Measurements from ENCODE around the gene AMZ2.
"Not testable (repeated sequence)": the region's sequence is repeated elsewhere in the genome, so short reads cannot be mapped to it uniquely, and the experiment has no call there.

AMZ2 gene

GRCh38 chr17:68255151-68255550, 7.3 kb downstream of the AMZ2 start:
- no peak for DNase-seq

DNA sequence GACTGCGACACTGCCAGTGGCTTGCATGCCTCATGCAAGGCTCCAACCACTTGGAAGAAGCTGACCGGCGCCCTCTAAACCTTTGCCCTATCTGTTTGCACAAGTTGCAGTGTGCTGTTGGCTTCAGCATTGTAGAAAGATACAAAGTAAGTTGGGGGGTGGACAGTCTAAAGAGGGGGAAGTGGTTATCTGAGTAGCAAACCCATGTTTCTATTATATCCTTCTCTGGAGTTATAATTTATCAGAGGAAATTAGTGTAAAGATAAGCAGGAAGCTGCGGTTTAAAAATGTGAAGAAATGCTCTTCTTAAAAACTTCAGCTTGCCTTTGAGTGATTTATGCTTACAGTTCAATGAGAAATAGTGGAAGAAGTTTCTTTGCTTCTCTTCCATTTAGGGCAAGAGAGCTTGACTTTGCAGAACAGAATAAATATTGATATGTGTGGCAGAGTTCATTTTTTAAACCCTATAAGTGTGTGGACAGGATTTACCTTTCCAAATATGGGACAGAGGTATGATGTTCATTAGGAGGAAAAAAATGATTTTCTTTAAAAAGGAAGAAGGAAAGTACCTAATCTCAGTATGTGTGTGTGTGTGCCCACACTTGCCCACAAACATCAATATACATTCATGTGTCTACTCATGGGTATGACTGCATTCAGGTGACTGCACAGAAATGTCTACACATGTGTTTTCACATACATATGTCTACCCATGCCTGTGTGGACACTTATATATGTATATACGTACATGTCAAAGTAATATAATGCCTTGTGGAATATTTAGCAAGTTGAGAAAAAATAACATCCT, 8.1 kb downstream of the AMZ2 start:
- no peak for DNase-seq

DNA sequence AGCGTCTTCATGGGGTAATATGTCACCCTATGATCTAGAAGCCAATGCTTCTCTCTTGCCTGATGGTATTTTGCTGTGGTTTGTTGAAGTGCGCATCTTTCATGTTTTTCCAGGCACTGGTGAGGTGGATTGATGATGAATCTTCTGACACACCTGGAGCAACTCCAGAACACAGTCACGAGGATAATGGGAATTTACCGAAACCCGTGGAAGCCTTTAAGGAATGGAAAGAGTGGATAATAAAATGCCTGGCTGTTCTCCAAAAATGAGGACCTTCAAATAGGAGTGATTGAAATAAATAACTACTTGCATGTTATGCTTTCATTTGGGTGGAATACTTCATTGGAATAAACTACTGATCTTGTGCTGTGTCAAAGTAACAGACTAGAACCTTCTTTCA, 8.9 kb downstream of the AMZ2 start:
- DNase-seq = not testable (repeated sequence)

DNA sequence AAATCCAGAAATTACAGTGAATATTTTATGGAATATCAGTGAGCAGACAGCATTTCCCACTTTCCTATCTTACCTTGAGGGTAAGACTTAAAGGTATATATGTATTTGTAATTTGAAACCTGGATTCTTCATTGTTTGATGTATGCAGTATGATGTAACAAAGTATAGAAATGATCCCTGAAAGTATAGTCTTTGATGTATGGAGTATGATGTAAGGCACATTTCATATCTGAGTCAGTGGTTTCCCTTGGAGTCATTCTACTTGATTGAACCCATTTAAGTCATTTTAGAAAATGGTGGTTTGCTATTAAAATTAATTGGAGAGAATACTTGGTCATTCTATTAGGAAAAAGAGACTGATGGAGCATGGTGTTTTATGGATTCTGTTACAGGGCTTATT, 10.1 kb downstream of the AMZ2 start:
- DNase-seq = no peak

DNA sequence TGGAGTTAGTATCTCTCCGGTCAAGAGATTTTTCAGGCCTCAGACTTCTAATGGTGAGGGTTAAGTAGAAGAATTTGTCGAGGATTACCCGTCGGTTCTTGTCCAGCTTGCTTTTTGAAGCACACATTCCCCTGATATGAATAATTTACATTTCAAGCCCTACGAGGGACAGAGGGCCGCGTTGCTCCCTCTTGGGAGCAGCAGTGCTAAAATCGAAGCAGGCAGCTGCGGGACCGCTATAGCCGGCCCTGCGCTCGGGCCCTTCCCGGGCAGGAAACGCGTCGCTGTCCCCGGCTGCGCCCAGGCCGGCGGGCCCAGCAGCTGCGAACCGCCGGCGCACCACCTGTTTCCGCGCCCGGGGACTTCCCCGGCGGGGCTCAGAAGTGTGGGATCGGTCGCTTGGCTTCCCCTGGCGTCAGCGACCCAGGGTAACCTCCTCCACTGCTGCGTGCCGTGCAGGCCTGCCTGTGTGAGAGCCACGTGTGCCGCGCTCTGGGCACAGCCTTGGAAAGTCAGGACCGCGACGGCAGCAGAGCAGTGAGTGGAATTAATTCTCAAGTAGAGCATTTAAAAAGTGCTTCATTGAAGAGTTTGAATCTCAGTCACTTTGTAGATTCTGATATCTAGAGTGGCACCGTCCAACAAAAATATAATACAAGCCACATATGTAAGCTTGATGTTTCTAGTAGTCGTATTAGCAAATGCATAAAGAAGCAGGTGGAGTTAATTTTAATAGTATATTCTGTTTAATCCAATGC, 11.2 kb downstream of the AMZ2 start:
- DNase-seq = peak; percentile 62

DNA sequence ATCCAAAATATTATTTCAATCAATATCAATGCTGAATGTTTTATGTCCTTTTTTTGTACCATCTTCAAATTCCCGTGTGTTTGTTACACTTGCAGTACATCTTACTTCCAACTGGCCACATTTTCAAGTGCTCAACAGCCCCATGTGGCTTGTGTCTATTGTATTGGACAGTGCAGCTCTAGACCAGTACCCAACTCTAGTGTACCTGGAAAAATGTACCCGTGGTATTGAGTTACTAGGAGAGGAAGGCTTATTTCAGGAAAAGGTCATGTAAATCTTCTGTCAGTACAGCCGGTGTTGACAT, 11.8 kb downstream of the AMZ2 start:
- not testable (repeated sequence) for DNase-seq

DNA sequence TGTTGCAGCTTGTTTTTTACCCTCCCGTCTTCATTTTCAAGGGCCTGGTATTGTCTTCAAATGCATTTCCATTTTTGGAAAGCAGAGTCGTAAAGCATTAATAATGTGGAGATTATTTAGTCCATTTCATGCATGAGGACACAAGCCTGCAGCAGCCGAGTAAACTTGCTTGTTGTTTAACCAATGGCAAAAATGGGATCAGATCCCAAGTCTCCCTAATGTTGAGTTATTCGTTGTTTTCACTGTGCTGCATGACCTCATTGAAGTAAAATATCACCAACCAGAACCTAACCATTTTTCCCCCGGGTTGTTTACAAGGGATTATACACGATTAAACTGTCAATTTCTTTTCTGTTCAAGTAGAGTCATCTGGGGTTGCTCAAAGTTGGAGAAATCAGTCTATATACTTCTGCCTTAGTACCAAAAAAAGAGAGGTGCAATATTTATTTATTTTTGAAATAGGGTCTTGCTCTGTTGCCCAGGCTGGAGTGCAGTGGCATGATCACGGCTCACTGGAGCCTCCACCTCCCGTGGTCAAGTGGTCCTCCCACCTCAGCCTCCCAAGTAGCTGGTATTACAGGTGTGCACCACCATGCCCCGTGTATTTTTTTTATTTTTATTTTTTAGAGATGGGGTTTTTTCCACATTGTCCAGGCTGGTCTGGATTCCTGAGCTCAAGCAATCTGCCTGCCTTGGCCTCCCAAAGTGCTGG, 12.4 kb downstream of the AMZ2 start:
- DNase-seq = no peak

- not testable (repeated sequence) for DNase-seq
These were observed 14.6 kb downstream of the AMZ2 start for GRCh38 chr17:68262467-68262866.

DNA sequence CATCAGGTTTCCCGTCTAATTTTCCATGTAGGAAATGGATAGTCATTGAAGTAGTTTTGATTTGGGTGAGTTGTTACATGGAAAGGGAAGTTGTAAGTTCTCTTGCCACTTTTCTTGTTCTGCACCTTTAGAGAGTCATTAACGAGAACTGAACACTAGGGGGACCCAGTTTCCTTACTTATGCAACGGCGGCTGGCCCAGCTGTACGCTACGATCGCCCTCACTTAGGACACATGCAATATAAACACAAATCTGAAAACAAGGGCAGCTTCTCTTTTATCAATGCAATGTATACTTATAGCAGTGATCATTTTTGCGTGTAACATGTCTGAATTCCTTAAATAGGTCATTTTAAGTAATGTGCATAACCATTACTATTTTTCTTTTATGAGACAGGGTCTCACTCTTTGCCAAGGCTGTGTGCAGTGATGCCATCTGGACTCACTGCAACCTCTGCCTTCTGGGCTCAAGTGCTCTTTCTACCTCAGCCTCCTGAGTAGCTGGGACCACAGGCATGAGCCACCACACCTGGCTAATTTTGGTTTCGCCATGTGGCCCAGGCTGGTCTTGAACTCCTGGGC, 15.3 kb downstream of the AMZ2 start:
- not testable (repeated sequence) for DNase-seq

- not testable (repeated sequence) for DNase-seq
These were observed 18.0 kb downstream of the AMZ2 start for GRCh38 chr17:68265833-68266232.

DNA sequence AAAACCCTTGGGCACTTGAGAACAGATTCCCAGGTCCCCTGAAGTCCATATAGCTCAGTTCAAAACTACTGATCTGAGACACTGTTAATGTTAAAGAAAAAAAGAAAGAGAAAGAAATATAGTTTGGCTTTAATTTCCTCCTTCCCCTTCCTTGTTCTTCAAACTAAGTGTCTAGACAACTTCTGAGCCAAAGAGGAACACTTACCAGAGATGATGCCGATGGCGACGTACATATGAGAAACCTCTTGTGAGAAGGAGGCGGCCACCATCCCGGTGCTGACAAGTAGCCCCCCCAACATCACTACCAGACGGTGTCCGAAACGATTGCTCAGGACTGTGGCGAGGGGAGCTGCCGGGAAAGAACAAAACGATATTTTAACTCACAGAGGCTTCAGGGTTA, 25.9 kb downstream of the AMZ2 start:
- no peak for DNase-seq

- DNase-seq = not testable (repeated sequence)
These were observed 28.5 kb downstream of the AMZ2 start for GRCh38 chr17:68276339-68276738.

DNA sequence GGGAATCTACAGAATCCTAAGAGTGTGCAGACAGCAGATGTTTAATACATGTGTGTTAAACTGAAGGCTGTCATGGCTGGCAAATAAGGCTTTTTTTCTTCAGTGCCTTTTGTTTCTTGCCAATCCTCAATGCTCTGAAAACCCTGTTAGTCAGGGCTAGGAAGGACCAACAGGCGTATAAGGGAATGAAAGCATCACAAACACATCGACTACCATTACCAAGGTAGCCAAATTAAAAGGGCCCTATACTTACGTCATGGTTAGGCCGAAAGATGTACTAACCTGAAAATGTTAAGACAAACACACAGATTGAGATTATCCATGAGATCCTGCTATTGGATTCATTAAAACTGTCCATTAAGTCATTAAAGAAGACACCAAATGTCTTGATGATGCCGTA, 30.0 kb downstream of the AMZ2 start:
- DNase-seq = no peak

DNA sequence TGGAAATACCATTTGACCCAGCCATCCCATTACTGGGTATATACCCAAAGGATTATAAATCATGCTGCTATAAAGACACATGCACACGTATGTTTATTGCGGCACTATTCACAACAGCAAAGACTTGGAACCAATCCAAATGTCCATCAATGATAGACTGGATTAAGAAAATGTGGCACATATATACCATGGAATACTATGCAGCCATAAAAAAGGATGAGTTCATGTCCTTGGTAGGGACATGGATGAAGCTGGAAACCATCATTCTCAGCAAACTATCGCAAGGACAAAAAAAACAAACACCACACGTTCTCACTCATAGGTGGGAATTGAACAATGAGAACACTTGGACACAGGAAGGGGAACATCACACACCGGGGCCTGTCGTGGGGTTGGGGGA, 34.1 kb downstream of the AMZ2 start:
- not testable (repeated sequence) for DNase-seq

DNA sequence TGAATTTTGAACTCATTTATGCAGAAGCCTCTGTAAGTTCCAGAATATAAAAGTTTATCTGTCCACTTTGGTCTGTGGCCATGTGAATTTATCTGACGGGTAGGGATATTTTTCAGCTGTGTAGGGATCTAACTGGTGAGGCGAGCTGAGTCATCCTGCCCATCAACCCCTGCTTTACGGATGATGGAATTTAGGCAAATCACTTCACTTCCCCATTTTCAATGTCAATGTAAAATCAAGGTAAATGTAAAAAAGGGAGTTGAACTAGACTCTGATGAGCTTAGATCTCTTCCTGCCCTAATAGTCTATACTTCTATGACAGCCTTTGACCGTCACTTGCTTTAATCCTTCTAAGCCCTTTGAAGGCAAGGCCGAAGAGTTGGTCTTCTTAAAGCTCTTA, 40.5 kb downstream of the AMZ2 start:
- DNase-seq = no peak

GRCh38 chr17:68288804-68289203, 41.0 kb downstream of the AMZ2 start:
- DNase-seq = no peak

GRCh38 chr17:68289473-68289872, 41.6 kb downstream of the AMZ2 start:
- no peak for DNase-seq

GRCh38 chr17:68289936-68290267, 42.1 kb downstream of the AMZ2 start:
- no peak for DNase-seq

DNA sequence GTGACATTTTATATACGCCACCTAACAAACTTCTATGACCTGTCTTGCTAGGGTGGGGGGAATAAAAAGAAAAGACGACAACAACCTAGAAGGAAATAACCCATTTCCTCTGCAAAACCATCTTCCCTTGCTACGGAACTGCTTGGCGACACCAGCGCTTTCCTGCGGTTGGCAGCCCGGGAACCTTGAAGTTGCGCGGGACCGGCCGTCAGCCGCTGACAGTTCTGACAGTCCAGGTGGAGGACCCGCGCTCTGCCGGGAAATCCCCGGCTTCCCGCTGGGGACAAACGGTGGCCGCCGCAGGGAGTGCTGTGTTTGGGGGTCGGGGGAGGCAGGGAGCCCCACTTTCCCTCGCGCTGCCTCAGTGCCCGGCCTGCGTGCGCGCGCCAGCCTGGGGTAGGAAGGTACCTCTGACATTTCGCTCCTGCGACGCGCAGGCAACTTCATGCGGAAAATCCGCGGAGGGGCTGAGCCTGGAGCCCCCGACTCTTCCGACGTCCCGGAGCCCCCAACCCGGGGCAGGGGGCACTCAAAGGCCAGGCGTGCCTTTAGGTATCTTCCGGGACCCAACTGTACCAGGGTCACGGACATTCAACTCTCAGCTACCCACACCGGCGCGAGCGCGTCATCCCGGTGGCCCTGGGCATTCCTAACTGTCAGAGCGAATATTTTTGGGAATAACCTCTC, 42.6 kb downstream of the AMZ2 start:
- DNase-seq = peak; percentile 46

GRCh38 chr17:68290955-68291835, 43.4 kb downstream of the AMZ2 start, which contains the start of the genes ARSG and SLC16A6:
Gene ARSG, plus strand, starts transcription at chr17:68291495. Its CDS starts 15,999 bp downstream, at chr17:68307494.
Gene SLC16A6, minus strand, starts transcription at chr17:68291127. Its CDS starts 12,807 bp downstream, at chr17:68278320.
- peak; percentile 79 for DNase-seq

DNA sequence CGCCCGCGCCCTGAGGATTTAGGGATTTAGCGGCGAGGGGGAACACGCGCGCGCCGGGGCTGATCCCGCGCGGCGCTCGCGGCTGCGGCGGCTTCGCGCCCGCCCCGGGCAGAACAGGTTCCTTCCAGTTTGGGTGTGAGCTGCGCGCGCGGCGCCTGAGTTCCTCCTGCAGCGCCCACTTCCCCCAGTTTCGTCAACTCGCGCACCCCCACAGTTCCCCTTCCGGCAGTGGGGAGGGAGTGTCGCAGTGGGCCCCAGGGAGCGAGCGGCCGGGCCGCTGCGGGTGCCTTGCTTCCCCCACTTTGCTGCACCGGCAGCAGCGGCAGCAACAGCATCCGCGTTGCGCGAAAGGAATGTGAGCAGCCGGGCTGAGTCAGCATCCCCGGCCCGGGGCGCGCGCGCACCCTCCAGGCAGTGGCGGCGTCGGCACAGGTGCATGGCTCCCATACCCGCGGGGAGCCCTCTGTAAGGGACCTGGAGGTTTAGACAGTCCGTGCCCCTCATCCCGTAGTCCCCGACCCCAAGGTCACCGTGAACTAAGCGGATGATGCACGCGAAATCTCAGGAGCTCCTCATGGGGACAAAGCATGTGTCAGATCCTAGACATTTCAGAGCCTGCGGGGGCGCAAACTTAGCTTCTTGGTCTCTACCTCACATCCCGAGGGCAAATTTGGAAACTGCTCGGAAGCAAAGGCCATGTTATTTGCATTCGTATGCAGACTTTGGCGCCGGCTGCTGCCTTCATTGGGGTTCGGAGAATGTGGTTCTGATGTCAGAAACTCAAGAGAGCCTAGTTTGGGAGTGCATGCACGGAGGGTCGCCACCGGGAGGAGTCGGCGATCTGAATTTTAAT, 44.2 kb downstream of the AMZ2 start:
- DNase-seq = peak; percentile 84
